GM18519 (cell line): ENCODE results near the gene AP1S1.
"Not testable (repeated sequence)": the region's sequence is repeated elsewhere in the genome, so short reads cannot be mapped to it uniquely, and the experiment has no call there.

ENCODE experiments used
- ATAC-seq: cut with Tn5 transposase; IDR thresholded peaks from one replicate; pipeline ENCODE4 v1.9.1; 2021; ENCODE audit warnings: mild to moderate bottlenecking, moderate library complexity; ENCODE audit not compliant: unreplicated experiment, low FRiP score

AP1S1 gene

GRCh38 chr7:101198476-101198875 lies 44.2 kb downstream of the AP1S1 start:
- ATAC-seq: no peak

- not testable (repeated sequence) for ATAC-seq
These were observed 45.2 kb downstream of the AP1S1 start for GRCh38 chr7:101199522-101199921.

GRCh38 chr7:101200504-101200861 lies 46.2 kb downstream of the AP1S1 start:
- ATAC-seq: no peak

GRCh38 chr7:101200862-101201599 lies 46.8 kb downstream of the AP1S1 start, which contains the start of gene MOGAT3:
Gene MOGAT3 (minus strand): TSS chr7:101201036. CDS start chr7:101200854, 182 bp downstream.
- no peak for ATAC-seq

- no peak for ATAC-seq
These were observed 47.7 kb downstream of the AP1S1 start for GRCh38 chr7:101201695-101202602.

- no peak for ATAC-seq
These were observed 48.3 kb downstream of the AP1S1 start for GRCh38 chr7:101202603-101202918.

GRCh38 chr7:101203740-101204738 lies 49.8 kb downstream of the AP1S1 start:
- ATAC-seq: not testable (repeated sequence)

- ATAC-seq: no peak
These were observed 51.8 kb downstream of the AP1S1 start for GRCh38 chr7:101205901-101206664.

GRCh38 chr7:101206665-101207042 lies 52.4 kb downstream of the AP1S1 start:
- ATAC-seq: no peak

GRCh38 chr7:101207459-101207858 lies 53.2 kb downstream of the AP1S1 start:
- no peak for ATAC-seq

GRCh38 chr7:101208794-101209193 lies 54.5 kb downstream of the AP1S1 start:
- ATAC-seq: no peak

- ATAC-seq: no peak
These were observed 55.9 kb downstream of the AP1S1 start for GRCh38 chr7:101210143-101210542.
